OCI-LY7 (cell line): ENCODE data around the gene SLC26A11. TPM values are rescaled to one million over a fixed set of nuclear protein-coding genes. Genes with fewer than 3 reads are reported as not detected.
"Not testable (repeated sequence)": the region's sequence is repeated elsewhere in the genome, so short reads cannot be mapped to it uniquely, and the experiment has no call there.

Experiments
- BruUV-seq: library from RNA; stranded (reverse); fragments of 400-500 nt; replicated peaks from 2 replicates; lab custom pipeline; 2021; lab: Mats Ljungman, UMichigan
- CTCF ChIA-PET: fragments of 300-600 bp; sonication (Branson Sonifier 250); formaldehyde crosslinking; loops from one replicate; lab custom pipeline; 2022; ENCODE audit warnings: antibody characterized with exemption; ENCODE audit not compliant: unreplicated experiment; lab: Charles Lee
- POLR2A ChIA-PET: fragments of 300-600 bp; sonication (Branson Sonifier 250); formaldehyde crosslinking; loops from one replicate; lab custom pipeline; 2022; ENCODE audit warnings: antibody characterized with exemption; lab: Charles Lee
- DNase-seq: peaks from one replicate; pipeline ENCODE4 v3.0.0-alpha.2; 2015; ENCODE audit warnings: low spot score
- H2AFZ ChIP-seq: fragments of 200-600 bp; sonication (generic), shearing (Covaris generic); 2 replicates; pipeline ENCODE4 v1.6.1; 2014; ENCODE audit warnings: mild to moderate bottlenecking, antibody characterized with exemption, low read length, moderate library complexity
- H3K27ac ChIP-seq: fragments of 200-600 bp; sonication (generic); 2 replicates; pipeline ENCODE4 v1.5.1; 2014; ENCODE audit warnings: mixed run types, low read depth, mild to moderate bottlenecking, moderate library complexity, low read length, inconsistent platforms; ENCODE audit not compliant: poor library complexity, severe bottlenecking
- H3K36me3 ChIP-seq: fragments of 200-600 bp; sonication (generic); 2 replicates; pipeline ENCODE4 v1.6.1; 2014; ENCODE audit warnings: mild to moderate bottlenecking, antibody characterized with exemption, low read length, moderate library complexity, mixed read lengths; ENCODE audit not compliant: insufficient read depth
- H3K4me1 ChIP-seq: fragments of 200-600 bp; sonication (generic); 2 replicates; pipeline ENCODE4 v1.5.1; 2014; ENCODE audit warnings: mild to moderate bottlenecking, low read length; ENCODE audit not compliant: insufficient read depth, poor library complexity, severe bottlenecking
- H3K4me2 ChIP-seq: fragments of 200-600 bp; sonication (generic); 2 replicates; pipeline ENCODE4 v1.6.1; 2014; ENCODE audit warnings: mild to moderate bottlenecking, low read length
- H3K4me3 ChIP-seq: fragments of 200-600 bp; sonication (generic); 2 replicates; pipeline ENCODE4 v1.5.1; 2014; ENCODE audit warnings: mild to moderate bottlenecking, low read depth, low read length; ENCODE audit not compliant: poor library complexity, severe bottlenecking
- H3K79me2 ChIP-seq: fragments of 200-600 bp; sonication (generic); 2 replicates; pipeline ENCODE4 v1.6.1; 2016; ENCODE audit warnings: low read depth, mild to moderate bottlenecking, low read length, moderate library complexity, mixed read lengths; ENCODE audit not compliant: insufficient read depth
- H3K9me2 ChIP-seq: fragments of 200-600 bp; sonication (generic); 2 replicates; pipeline ENCODE4 v1.6.1; 2016; ENCODE audit warnings: mild to moderate bottlenecking, low read length, mixed read lengths; ENCODE audit not compliant: insufficient read depth
- H3K9me3 ChIP-seq: fragments of 200-600 bp; sonication (generic); 2 replicates; pipeline ENCODE4 v1.6.1; 2014; ENCODE audit warnings: mild to moderate bottlenecking, mixed run types, low read length, mixed read lengths
- H4K20me1 ChIP-seq: fragments of 200-600 bp; sonication (generic); 2 replicates; pipeline ENCODE4 v1.6.1; 2014; ENCODE audit warnings: mild to moderate bottlenecking, antibody characterized with exemption, low read length, moderate library complexity, mixed read lengths; ENCODE audit not compliant: insufficient read depth
- intact Hi-C: fragments of 100-400 bp; cut with micrococcal nuclease; formaldehyde crosslinking; loops from one replicate; pipeline ENCODE4 v1.10.0; 2022; ENCODE audit not compliant: unreplicated experiment
- total RNA-seq, 2 experiments: library from RNA; depleted of rRNA in 1 of 2; stranded (reverse); fragments of >200 nt in 1 of 2; shearing (Covaris generic) in 1 of 2; gene quantifications; 2 replicates each; pipeline ENCODE4 v1.2.3, GENCODE V29; 2014 to 2022

The SLC26A11 gene
- total RNA-seq, 2 experiments from 2014 or later = 3.5 to 4.1 TPM

DNA sequence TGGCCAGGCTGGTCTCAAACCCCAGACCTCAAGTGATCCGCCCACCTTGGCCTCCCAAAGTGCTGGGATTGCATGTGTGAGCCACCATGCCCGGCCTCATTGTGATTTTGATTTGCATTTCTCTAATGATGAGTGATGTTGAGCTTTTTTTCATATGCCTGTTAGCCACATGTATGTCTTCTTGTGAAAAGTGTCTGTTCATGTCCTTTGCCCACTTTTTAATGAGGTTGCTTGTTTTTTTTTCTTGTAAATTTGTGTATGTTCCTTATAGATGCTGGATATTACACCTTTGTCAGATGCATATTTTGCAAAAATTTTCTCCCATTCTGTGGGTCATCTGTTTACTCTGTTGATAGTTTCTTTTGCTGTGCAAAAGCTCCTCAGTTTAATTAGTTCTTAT lies 80.5 kb downstream of the SLC26A11 start:
- BruUV-seq, H4K20me1 ChIP-seq, H3K4me2 ChIP-seq, H3K9me3 ChIP-seq, POLR2A ChIA-PET, H3K4me1 ChIP-seq, H3K4me3 ChIP-seq, H3K79me2 ChIP-seq, CTCF ChIA-PET, H3K27ac ChIP-seq, H3K9me2 ChIP-seq, H2AFZ ChIP-seq, intact Hi-C loops, DNase-seq: not testable (repeated sequence)
- peaks cover 53% of the 10 kb centered on the region for H3K36me3 ChIP-seq

Other genes starting within 250 kb of the SLC26A11 start
- 0.38 and 0.41 TPM in 2 replicates for gene TBC1D16, start 184.6 kb upstream of the SLC26A11 start, total RNA-seq (2014; rRNA removed; shearing (Covaris generic))
- 0.63 and 0.74 TPM in 2 replicates for gene TBC1D16, start 184.6 kb upstream of the SLC26A11 start, total RNA-seq (2022)
- not detected in 2 replicates for gene CCDC40, start 183.8 kb upstream of the SLC26A11 start, total RNA-seq (2014; rRNA removed; shearing (Covaris generic))
- gene CCDC40, start 183.8 kb upstream of the SLC26A11 start, total RNA-seq (2022) = not detected in 2 replicates
- gene GAA, start 118.8 kb upstream of the SLC26A11 start, total RNA-seq (2014; rRNA removed; shearing (Covaris generic)) = 34.8 and 43.2 TPM in 2 replicates
- 51.6 and 59.4 TPM in 2 replicates for gene GAA, start 118.8 kb upstream of the SLC26A11 start, total RNA-seq (2022)
- gene EIF4A3, start 73.3 kb upstream of the SLC26A11 start, total RNA-seq (2014; rRNA removed; shearing (Covaris generic)) = 312 and 313 TPM in 2 replicates
- gene EIF4A3, start 73.3 kb upstream of the SLC26A11 start, total RNA-seq (2022) = 249 and 259 TPM in 2 replicates
- gene CARD14, start 50.4 kb upstream of the SLC26A11 start, total RNA-seq (2014; rRNA removed; shearing (Covaris generic)) = not detected in 2 replicates
- not detected in 2 replicates for gene CARD14, start 50.4 kb upstream of the SLC26A11 start, total RNA-seq (2022)
- gene SGSH, start 94 bp upstream of the SLC26A11 start, total RNA-seq (2014; rRNA removed; shearing (Covaris generic)) = 13.8 and 14.3 TPM in 2 replicates
- 38.4 and 45.5 TPM in 2 replicates for gene SGSH, start 94 bp upstream of the SLC26A11 start, total RNA-seq (2022)
- 41.9 and 58.8 TPM in 2 replicates for gene RNF213, start 40.4 kb downstream of the SLC26A11 start, total RNA-seq (2014; rRNA removed; shearing (Covaris generic))
- gene RNF213, start 40.4 kb downstream of the SLC26A11 start, total RNA-seq (2022) = 64.0 and 68.6 TPM in 2 replicates
- gene ENDOV, start 194.7 kb downstream of the SLC26A11 start, total RNA-seq (2014; rRNA removed; shearing (Covaris generic)) = 19.2 and 22.4 TPM in 2 replicates
- 33.1 and 39.4 TPM in 2 replicates for gene ENDOV, start 194.7 kb downstream of the SLC26A11 start, total RNA-seq (2022)